Endothelial cell of umbilical vein (primary cell): Measurements from ENCODE around the gene POLR2H.

Experiments
- EZH2 ChIP-seq: IDR thresholded peaks from 2 replicates; pipeline ENCODE4 v1.6.1; 2012; ENCODE audit warnings: borderline replicate concordance, low read depth, mild to moderate bottlenecking, moderate library complexity, low read length, inconsistent platforms; ENCODE audit not compliant: severe bottlenecking
- FOS ChIP-seq: IDR thresholded peaks from 2 replicates; pipeline ENCODE4 v1.6.1; 2011; ENCODE audit warnings: mild to moderate bottlenecking, low read length, moderate library complexity, borderline replicate concordance; ENCODE audit not compliant: insufficient read depth
- GATA2 ChIP-seq: IDR thresholded peaks from 2 replicates; pipeline ENCODE4 v1.7.0; 2011; ENCODE audit warnings: low read depth, mild to moderate bottlenecking, moderate library complexity, mixed read lengths, low read length; ENCODE audit not compliant: insufficient read length, insufficient read depth
- MYC ChIP-seq: IDR thresholded peaks from one replicate; pipeline ENCODE4 v1.6.1; 2011; ENCODE audit warnings: mild to moderate bottlenecking, low read depth, low read length
- POLR2A ChIP-seq: IDR thresholded peaks from 2 replicates; pipeline ENCODE4 v1.6.1; 2012; ENCODE audit warnings: low read depth, mild to moderate bottlenecking, control low read depth, low read length
- POLR2AphosphoS5 ChIP-seq: IDR thresholded peaks from 2 replicates; pipeline ENCODE4 v1.6.1; 2012; ENCODE audit warnings: low read depth, mild to moderate bottlenecking, control low read depth, low read length, moderate library complexity; ENCODE audit not compliant: insufficient read depth
- TF ChIP-seq, protein P1 (sequence below), 2 donors: IDR thresholded peaks; 1 replicate in 1 of 2; 2 replicates in 1 of 2; pipeline ENCODE4 v1.5.1; 2011; ENCODE audit warnings: low read length in 2 of 2, mild to moderate bottlenecking in 2 of 2, moderate library complexity in 2 of 2, control low read depth in 1 of 2, inconsistent platforms in 1 of 2, low read depth in 1 of 2; ENCODE audit not compliant: insufficient read depth in 1 of 2; ENCODE audit errors: extremely low read depth in 1 of 2
- TF ChIP-seq, protein P2 (sequence below): IDR thresholded peaks from 2 replicates; pipeline ENCODE4 v1.6.1; 2011; ENCODE audit not compliant: insufficient read depth, insufficient read length

DNA sequence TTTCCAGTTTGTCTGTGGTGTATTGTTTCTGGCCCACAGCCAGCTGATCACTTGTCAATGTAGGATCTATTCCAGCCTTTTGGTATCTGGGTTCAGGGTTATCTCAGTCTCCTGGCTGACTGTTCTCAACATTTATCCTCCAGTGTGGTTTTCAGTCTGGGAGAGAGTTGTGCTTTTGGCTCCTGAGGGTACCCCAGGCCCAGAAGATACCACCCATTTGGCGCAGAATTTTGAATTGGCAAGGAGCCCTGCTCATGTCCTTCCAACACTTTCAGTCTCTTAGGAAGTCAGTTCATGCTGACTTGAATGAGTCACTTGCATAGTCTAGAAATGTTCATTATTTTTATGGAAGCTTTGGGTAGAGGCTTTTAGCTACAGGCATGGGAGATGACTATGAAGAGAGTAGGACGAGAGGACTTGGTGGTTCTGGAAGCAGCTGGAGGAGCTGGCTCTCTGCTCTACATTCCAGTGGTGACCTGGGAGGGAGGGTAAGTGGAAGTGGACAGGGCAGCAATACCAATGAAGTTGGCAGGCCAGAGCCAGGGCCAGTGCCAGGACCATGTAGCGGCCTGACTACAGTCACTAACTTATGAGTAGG lies 7.2 kb downstream of the POLR2H start:
- TF ChIP-seq, protein P1, sequence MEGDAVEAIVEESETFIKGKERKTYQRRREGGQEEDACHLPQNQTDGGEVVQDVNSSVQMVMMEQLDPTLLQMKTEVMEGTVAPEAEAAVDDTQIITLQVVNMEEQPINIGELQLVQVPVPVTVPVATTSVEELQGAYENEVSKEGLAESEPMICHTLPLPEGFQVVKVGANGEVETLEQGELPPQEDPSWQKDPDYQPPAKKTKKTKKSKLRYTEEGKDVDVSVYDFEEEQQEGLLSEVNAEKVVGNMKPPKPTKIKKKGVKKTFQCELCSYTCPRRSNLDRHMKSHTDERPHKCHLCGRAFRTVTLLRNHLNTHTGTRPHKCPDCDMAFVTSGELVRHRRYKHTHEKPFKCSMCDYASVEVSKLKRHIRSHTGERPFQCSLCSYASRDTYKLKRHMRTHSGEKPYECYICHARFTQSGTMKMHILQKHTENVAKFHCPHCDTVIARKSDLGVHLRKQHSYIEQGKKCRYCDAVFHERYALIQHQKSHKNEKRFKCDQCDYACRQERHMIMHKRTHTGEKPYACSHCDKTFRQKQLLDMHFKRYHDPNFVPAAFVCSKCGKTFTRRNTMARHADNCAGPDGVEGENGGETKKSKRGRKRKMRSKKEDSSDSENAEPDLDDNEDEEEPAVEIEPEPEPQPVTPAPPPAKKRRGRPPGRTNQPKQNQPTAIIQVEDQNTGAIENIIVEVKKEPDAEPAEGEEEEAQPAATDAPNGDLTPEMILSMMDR (IDR thresholded peaks at IDR 0.05; ENCODE audit: extremely low read depth in 1 of 2, insufficient read depth in 1 of 2, low read depth in 1 of 2, low read length in 2 of 2) = no peak
- TF ChIP-seq FOS (peak; percentile 85), EZH2 (no peak), MYC (no peak), POLR2AphosphoS5 (no peak), POLR2A (no peak), GATA2 (no peak)
- TF ChIP-seq, protein P2, sequence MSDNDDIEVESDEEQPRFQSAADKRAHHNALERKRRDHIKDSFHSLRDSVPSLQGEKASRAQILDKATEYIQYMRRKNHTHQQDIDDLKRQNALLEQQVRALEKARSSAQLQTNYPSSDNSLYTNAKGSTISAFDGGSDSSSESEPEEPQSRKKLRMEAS = no peak
